HEK293T (cell line): ENCODE data around the gene EDNRB.
A peak's percentile ranks its signal among the peaks of the same experiment; 100 is the strongest.
"Not testable (repeated sequence)": the region's sequence is repeated elsewhere in the genome, so short reads cannot be mapped to it uniquely, and the experiment has no call there.

Experiments used
- CTCF ChIA-PET: fragments of 350-600 bp; formaldehyde crosslinking; extraction: SDS; loops from one replicate; lab custom pipeline; 2021; ENCODE audit warnings: antibody characterized with exemption, inconsistent platforms; lab: Yijun Ruan, JAX
- POLR2A ChIA-PET: fragments of 350-600 bp; formaldehyde crosslinking; extraction: SDS; loops from one replicate; lab custom pipeline; 2020; ENCODE audit warnings: antibody characterized with exemption, inconsistent platforms; lab: Yijun Ruan, JAX
- DNase-seq: peaks from one replicate; pipeline ENCODE4 v3.0.0; 2012; ENCODE audit warnings: mixed read lengths; ENCODE audit errors: extremely low spot score
- ARNT ChIP-seq: fragments of 450-650 bp; IDR thresholded peaks from 2 replicates; pipeline ENCODE4 v1.6.1; 2017; ENCODE audit warnings: mild to moderate bottlenecking
- BHLHE40 ChIP-seq: fragments of 450-650 bp; IDR thresholded peaks from 2 replicates; pipeline ENCODE4 v1.6.1; 2016; ENCODE audit warnings: mild to moderate bottlenecking, moderate library complexity, borderline replicate concordance
- CTBP1 ChIP-seq: fragments of 450-650 bp; IDR thresholded peaks from 2 replicates; pipeline ENCODE4 v1.6.1; 2016; ENCODE audit warnings: borderline replicate concordance
- ELF4 ChIP-seq: fragments of 450-650 bp; IDR thresholded peaks from 2 replicates; pipeline ENCODE4 v1.6.1; 2017; ENCODE audit warnings: antibody characterized with exemption
- FOXA1 ChIP-seq: fragments of 450-650 bp; IDR thresholded peaks from 2 replicates; pipeline ENCODE4 v1.6.1; 2016; ENCODE audit warnings: mild to moderate bottlenecking
- FOXK2 ChIP-seq: fragments of 450-650 bp; IDR thresholded peaks from 2 replicates; pipeline ENCODE4 v1.6.1; 2016; ENCODE audit warnings: mild to moderate bottlenecking
- FOXM1 ChIP-seq: fragments of 450-650 bp; IDR thresholded peaks from 2 replicates; pipeline ENCODE4 v1.6.1; 2017; ENCODE audit warnings: mild to moderate bottlenecking, borderline replicate concordance
- HDGF ChIP-seq: fragments of 450-650 bp; IDR thresholded peaks from 2 replicates; pipeline ENCODE4 v1.6.1; 2017; ENCODE audit warnings: antibody characterized with exemption, borderline replicate concordance
- L3MBTL2 ChIP-seq: fragments of 450-650 bp; conservative IDR thresholded peaks from 2 replicates; pipeline ENCODE4 v1.6.1; 2016; ENCODE audit warnings: mild to moderate bottlenecking
- LEF1 ChIP-seq: fragments of 450-650 bp; IDR thresholded peaks from 2 replicates; pipeline ENCODE4 v1.6.1; 2017; ENCODE audit warnings: mild to moderate bottlenecking, borderline replicate concordance
- NFRKB ChIP-seq: fragments of 450-650 bp; IDR thresholded peaks from 2 replicates; pipeline ENCODE4 v1.6.1; 2016; ENCODE audit warnings: mild to moderate bottlenecking, moderate library complexity
- PKNOX1 ChIP-seq: fragments of 450-650 bp; IDR thresholded peaks from 2 replicates; pipeline ENCODE4 v1.6.1; 2016
- SP1 ChIP-seq: fragments of 450-650 bp; IDR thresholded peaks from 2 replicates; pipeline ENCODE4 v1.6.1; 2017
- SUZ12 ChIP-seq: fragments of 450-650 bp; IDR thresholded peaks from 2 replicates; pipeline ENCODE4 v1.6.1; 2016; ENCODE audit warnings: mild to moderate bottlenecking
- TARDBP ChIP-seq: fragments of 450-650 bp; IDR thresholded peaks from 2 replicates; pipeline ENCODE4 v1.6.1; 2016
- ZNF384 ChIP-seq: fragments of 450-650 bp; IDR thresholded peaks from 2 replicates; pipeline ENCODE4 v1.6.1; 2016

Gene EDNRB

GRCh38 chr13:77918391-77919245 is at the start of gene EDNRB:
Gene EDNRB, minus strand, starts transcription at chr13:77918831. Its CDS starts 258 bp downstream, at chr13:77918573.
- POLR2A ChIA-PET, result interaction anchor here (1.6 kb wide), 1 partner anchor 8 kb away, joined by 3 read pairs; no protein-coding TSS in a partner anchor
- peak; percentile 72 for DNase-seq
- TF ChIP-seq PKNOX1 (no peak), FOXA1 (no peak), LEF1 (no peak), L3MBTL2 (peak; percentile 74), NFRKB (no peak), SUZ12 (no peak), ARNT (no peak), ELF4 (no peak)
- CTCF ChIA-PET, result interaction anchor here (0.6 to 1.6 kb wide), 4 partner anchors 8 to 194 kb away, joined by 3 to 6 read pairs (median 4); no protein-coding TSS in a partner anchor

GRCh38 chr13:77966671-77967070 is 48.0 kb upstream of the EDNRB start:
- DNase-seq, result no peak
- ChIA-PET POLR2A (no interaction called here), CTCF (interaction anchor here (0.5 kb wide), 1 partner anchor 1513 kb away, joined by 3 read pairs; no protein-coding TSS in a partner anchor)
- TF ChIP-seq ELF4, result no peak
- TF ChIP-seq BHLHE40, result no peak
- TF ChIP-seq CTBP1, result no peak
- no peak for TF ChIP-seq PKNOX1
- no peak for TF ChIP-seq HDGF
- TF ChIP-seq SP1, result no peak
- TF ChIP-seq FOXM1, result no peak
- no peak for TF ChIP-seq ARNT
- no peak for TF ChIP-seq FOXA1
- no peak for TF ChIP-seq NFRKB
- TF ChIP-seq LEF1, result no peak
- no peak for TF ChIP-seq L3MBTL2
- TF ChIP-seq FOXK2, result no peak
- TF ChIP-seq TARDBP, result no peak
- TF ChIP-seq SUZ12, result no peak
- no peak for TF ChIP-seq ZNF384

GRCh38 chr13:77952737-77953136 is 34.1 kb upstream of the EDNRB start:
- TF ChIP-seq NFRKB (no peak), BHLHE40 (no peak), L3MBTL2 (no peak), PKNOX1 (no peak), FOXA1 (no peak), ARNT (no peak)
- POLR2A ChIA-PET, result no interaction called here

GRCh38 chr13:77952276-77952675 is 33.6 kb upstream of the EDNRB start:
- no peak for DNase-seq
- TF ChIP-seq BHLHE40 (no peak), FOXK2 (no peak), FOXM1 (no peak), L3MBTL2 (no peak), HDGF (no peak), ARNT (no peak), ELF4 (no peak), NFRKB (no peak), SUZ12 (no peak), LEF1 (no peak)
- CTCF ChIA-PET, result no interaction called here
- POLR2A ChIA-PET, result no interaction called here

More at GRCh38 chr13:77952737-77953136, 34.1 kb upstream of the EDNRB start:
- CTCF ChIA-PET, result no interaction called here
- DNase-seq, result no peak

- TF ChIP-seq NFRKB (no peak), SP1 (no peak), TARDBP (no peak), BHLHE40 (no peak), SUZ12 (no peak), ZNF384 (no peak), HDGF (no peak), LEF1 (no peak), ARNT (no peak), FOXA1 (no peak), L3MBTL2 (no peak), CTBP1 (no peak)
- ChIA-PET CTCF (no interaction called here), POLR2A (no interaction called here)
- DNase-seq, result no peak
Measured at GRCh38 chr13:77946522-77946921, 27.9 kb upstream of the EDNRB start.

GRCh38 chr13:77935063-77935462 is 16.4 kb upstream of the EDNRB start:
- POLR2A ChIA-PET, CTCF ChIA-PET, DNase-seq: not testable (repeated sequence)
